Stimulated activated CD8-positive, alpha-beta memory T cell treated with anti-CD3 and anti-CD28 coated beads, Interleukin-4, amount 100 ng/mL, for 24 hours (primary cell): ENCODE data around the gene ENTHD1.
"Not testable (repeated sequence)": the region's sequence is repeated elsewhere in the genome, so short reads cannot be mapped to it uniquely, and the experiment has no call there.

Experiments
- DNase-seq: peaks from one replicate; pipeline ENCODE4 v3.0.0-alpha.2; 2020; ENCODE audit warnings: low read depth

The ENTHD1 gene

GRCh38 chr22:39924286-39924685, 30.7 kb upstream of the ENTHD1 start:
- no peak for DNase-seq

GRCh38 chr22:39923696-39924095, 30.1 kb upstream of the ENTHD1 start:
- DNase-seq = no peak

- peak; percentile 62 for DNase-seq
These were observed 26.7 kb upstream of the ENTHD1 start for GRCh38 chr22:39920134-39920743.

GRCh38 chr22:39917776-39918495, 24.4 kb upstream of the ENTHD1 start:
- DNase-seq = no peak

GRCh38 chr22:39917197-39917643, 23.7 kb upstream of the ENTHD1 start:
- no peak for DNase-seq

GRCh38 chr22:39916496-39916895, 22.9 kb upstream of the ENTHD1 start:
- no peak for DNase-seq

- DNase-seq = no peak
These were observed 21.8 kb upstream of the ENTHD1 start for GRCh38 chr22:39915295-39915726.

GRCh38 chr22:39914584-39914983, 21.0 kb upstream of the ENTHD1 start:
- DNase-seq = no peak

- DNase-seq = no peak
These were observed 20.3 kb upstream of the ENTHD1 start for GRCh38 chr22:39913886-39914285.

GRCh38 chr22:39913321-39913720, 19.8 kb upstream of the ENTHD1 start:
- DNase-seq = no peak

GRCh38 chr22:39910876-39911613, 17.5 kb upstream of the ENTHD1 start:
- no peak for DNase-seq

- no peak for DNase-seq
These were observed 15.2 kb upstream of the ENTHD1 start for GRCh38 chr22:39908737-39909136.

- no peak for DNase-seq
These were observed 14.6 kb upstream of the ENTHD1 start for GRCh38 chr22:39908136-39908535.

GRCh38 chr22:39907605-39908097, 14.1 kb upstream of the ENTHD1 start:
- no peak for DNase-seq

GRCh38 chr22:39907047-39907446, 13.5 kb upstream of the ENTHD1 start:
- no peak for DNase-seq

GRCh38 chr22:39906207-39906606, 12.6 kb upstream of the ENTHD1 start:
- no peak for DNase-seq

- DNase-seq = no peak
These were observed 12.1 kb upstream of the ENTHD1 start for GRCh38 chr22:39905687-39906086.

GRCh38 chr22:39904862-39905261, 11.3 kb upstream of the ENTHD1 start:
- no peak for DNase-seq

- DNase-seq = not testable (repeated sequence)
These were observed 10.5 kb upstream of the ENTHD1 start for GRCh38 chr22:39904024-39904423.

- DNase-seq = no peak
These were observed 8.1 kb upstream of the ENTHD1 start for GRCh38 chr22:39901565-39902146.

- DNase-seq = peak; percentile 46
These were observed 7.0 kb upstream of the ENTHD1 start, which contains the start of gene GRAP2 for GRCh38 chr22:39900306-39901227. Gene GRAP2 (plus strand): TSS chr22:39901084. CDS start chr22:39947107, 46,023 bp downstream.
